Adrenal gland (tissue), 5 donors: ENCODE results near the gene GPR78.

Experiments
- CTCF ChIP-seq, 6 experiments: fragments of 450-650 bp in 4 of 6; fragments of 200-600 bp in 2 of 6; sonication (generic) in 1 of 6; IDR thresholded peaks; 1 replicate in 5 of 6; 2 replicates in 1 of 6; pipeline versions ENCODE4 v1.5.1 to v1.8.0; 2016 to 2021; ENCODE audit warnings: antibody characterized with exemption in 6 of 6, mild to moderate bottlenecking in 2 of 6, moderate library complexity in 1 of 6
- POLR2A ChIP-seq, 2 donors: fragments of 450-650 bp; IDR thresholded peaks; one replicate each; pipeline ENCODE4 v1.6.1; 2017; ENCODE audit warnings: antibody characterized with exemption in 2 of 2, mild to moderate bottlenecking in 2 of 2, moderate library complexity in 1 of 2
- donor health status: DM: no; HTN: no; CAD: no.

- TF ChIP-seq CTCF (IDR thresholded peaks at IDR 0.05) (no peak), POLR2A (IDR thresholded peaks at IDR 0.05) (no peak)
Measured at GRCh38 chr4:8581094-8581861, 1.1 kb downstream of the GPR78 start.
